Activated CD4-positive, alpha-beta T cell treated with anti-CD3 and anti-CD28 coated beads, Interleukin-2, Interleukin-4, amounts not matched to agents 100 ng/mL and 50 ng/mL, durations not matched to agents 16 hours and 8 hours (primary cell): ENCODE results near the gene CABCOCO1.

Source experiments
- DNase-seq: peaks from one replicate; pipeline ENCODE4 v3.0.0-alpha.2; 2020; ENCODE audit warnings: low spot score

Gene CABCOCO1

DNA sequence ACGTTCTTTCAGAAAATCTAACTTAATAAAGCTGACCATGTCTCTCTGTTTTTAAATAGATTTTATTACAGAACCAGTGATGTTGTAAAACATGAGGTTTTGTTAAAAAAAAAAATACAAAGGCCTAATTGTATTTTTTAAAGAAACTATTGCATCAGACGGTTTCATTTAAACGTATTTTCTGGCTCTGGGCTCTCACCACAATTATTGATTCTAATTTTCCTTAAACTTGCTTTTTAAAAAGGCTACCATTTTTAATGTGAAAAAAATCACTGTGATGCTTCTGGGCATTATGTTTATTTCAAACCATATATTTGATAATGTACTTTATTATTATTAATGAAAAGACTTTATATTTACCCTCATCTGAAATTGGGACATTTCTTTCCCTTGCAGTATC lies 94.3 kb downstream of the CABCOCO1 start:
- DNase-seq = no peak

- DNase-seq = no peak
Observed at GRCh38 chr10:61757525-61758397, 95.0 kb downstream of the CABCOCO1 start.

- DNase-seq = no peak
Observed at GRCh38 chr10:61758433-61758832, 95.7 kb downstream of the CABCOCO1 start.

- DNase-seq = no peak
Observed at GRCh38 chr10:61759751-61760150, 97.0 kb downstream of the CABCOCO1 start.

DNA sequence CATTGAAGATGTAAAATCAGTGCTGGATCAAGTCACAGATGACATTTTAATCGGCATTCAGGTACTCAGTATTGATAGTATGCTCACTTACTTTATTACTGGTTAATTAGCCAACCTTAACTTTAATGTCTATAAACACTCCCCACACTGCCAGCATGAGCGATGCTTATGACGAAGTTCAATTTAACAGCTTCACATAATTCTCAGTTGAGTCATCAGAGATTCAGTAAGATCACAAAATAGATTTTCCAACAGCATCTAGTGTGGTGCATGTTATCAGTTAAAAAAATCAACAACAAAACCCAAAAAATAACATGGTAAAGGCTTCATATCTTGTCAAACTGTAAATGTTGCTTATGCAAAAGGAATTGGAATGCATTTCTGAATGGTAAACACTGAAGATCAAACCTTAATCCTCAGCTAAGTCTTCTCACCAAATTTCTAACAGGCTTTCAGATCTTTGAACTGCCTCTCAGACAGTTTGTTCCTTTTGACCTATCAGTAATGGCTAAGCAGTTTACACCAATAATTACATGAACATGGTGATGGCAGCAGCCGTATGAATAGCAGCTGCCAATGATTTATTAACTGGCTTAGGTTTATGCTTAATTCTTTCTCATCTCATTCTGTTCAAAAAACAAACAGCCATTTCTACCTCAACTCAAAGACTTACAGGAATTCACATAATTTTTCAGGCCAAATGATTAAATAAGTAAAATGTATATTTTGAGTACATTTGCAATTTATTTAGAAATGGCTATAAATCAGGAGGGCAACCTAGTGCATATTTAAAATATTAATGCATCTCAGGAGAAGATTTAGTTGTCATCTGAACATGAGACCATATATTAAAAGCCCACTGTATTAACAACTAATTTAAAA lies 98.5 kb downstream of the CABCOCO1 start:
- peak; percentile 15 for DNase-seq

DNA sequence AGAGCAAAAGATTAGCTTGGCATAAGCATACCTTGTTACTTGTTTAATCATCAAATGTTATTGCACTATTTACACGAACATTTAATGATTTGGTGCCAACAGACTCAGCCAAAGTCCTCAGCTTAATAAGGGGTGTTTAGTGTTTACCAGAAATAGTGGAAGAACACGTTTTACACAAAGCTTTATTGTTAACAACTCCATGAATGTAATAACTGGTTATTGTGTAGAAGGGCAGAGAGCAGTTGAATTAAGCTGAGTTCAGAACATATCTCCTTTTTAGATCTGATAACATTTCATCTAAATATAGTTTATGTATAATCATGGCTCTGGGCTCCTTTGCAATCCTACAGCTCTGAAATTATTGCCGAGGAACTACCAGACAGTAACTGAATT lies 99.1 kb downstream of the CABCOCO1 start:
- DNase-seq = no peak

GRCh38 chr10:61763778-61764177 lies 101.0 kb downstream of the CABCOCO1 start:
- no peak for DNase-seq

GRCh38 chr10:61764486-61764885 lies 101.8 kb downstream of the CABCOCO1 start:
- DNase-seq = no peak

- no peak for DNase-seq
Observed at GRCh38 chr10:61765176-61766087, 102.7 kb downstream of the CABCOCO1 start.

GRCh38 chr10:61766927-61767326 lies 104.2 kb downstream of the CABCOCO1 start:
- no peak for DNase-seq

GRCh38 chr10:61774031-61774430 lies 111.3 kb downstream of the CABCOCO1 start:
- DNase-seq = no peak

GRCh38 chr10:61775111-61775510 lies 112.4 kb downstream of the CABCOCO1 start:
- no peak for DNase-seq

GRCh38 chr10:61776615-61777266 lies 114.0 kb downstream of the CABCOCO1 start:
- DNase-seq = no peak

GRCh38 chr10:61778137-61778536 lies 115.4 kb downstream of the CABCOCO1 start:
- DNase-seq = no peak

DNA sequence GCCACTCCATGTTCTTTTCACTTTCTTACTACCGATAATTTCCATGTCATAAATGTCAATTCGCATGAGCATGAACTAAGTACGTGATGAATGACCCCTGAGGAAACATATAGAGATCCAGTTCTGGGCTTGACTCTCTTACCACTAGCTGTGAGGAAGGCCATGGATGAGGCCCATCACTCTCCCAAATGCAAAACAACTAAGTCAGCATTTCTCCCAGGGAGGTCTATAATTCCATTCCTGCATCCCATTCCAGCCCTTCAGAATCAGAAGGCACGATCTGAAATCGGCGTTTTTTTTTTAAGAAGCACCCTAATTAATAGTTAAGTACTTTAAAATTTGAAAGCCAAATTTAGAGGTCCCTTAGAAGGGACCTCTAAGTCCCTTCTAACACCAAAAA lies 116.5 kb downstream of the CABCOCO1 start:
- DNase-seq = no peak

DNA sequence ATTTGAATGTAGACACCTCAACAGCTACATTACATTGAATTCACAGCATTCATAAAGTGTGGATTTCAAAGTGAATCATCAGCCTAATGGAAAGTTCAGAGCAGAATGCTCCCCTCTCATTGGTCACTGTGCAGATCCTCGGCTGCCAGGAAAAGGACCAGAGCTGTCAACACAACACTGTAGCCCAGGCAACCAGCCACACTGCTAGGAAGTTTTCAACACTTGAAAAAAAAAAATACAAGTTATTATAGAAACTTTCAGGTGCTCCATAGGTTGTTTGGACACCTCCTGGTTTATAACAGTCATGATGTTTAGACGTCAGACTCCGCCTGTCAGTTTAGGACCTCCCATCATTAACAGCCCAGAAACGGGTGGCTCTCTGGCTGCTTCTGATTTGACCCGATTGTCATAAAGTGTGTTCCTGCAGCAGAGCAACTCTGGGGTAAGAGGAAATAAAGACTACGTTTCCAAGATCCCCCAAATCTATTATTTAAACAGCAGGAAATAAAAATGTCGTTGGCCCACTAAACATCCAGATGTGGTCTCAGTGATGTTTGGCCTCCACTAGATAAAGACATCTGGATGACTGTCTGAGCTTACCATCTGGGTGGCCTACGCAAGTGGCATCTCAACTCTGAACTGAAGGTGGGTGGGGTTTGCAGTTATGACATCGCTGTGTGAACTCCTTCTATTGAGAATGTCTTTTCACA lies 117.4 kb downstream of the CABCOCO1 start:
- DNase-seq = peak; percentile 65

DNA sequence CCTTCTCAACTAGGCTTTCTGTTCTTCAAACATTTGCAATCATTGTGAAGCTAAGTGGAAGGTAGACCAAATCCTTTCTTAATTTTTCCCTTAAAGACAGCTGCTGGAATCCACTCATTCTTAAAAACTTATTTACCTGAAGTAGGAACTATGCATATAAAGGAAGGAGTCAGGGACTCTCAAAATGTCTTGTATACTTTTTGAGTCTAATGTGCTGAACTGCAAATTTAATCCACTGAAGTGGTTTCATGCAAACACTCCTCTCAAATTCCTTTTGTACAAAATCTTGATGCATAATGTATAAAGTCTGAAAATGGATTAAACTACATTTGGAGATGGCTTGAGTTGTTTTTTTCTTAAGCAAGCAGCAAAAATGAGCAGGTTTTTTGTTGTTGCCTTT lies 118.0 kb downstream of the CABCOCO1 start:
- no peak for DNase-seq

GRCh38 chr10:61781969-61782403 lies 119.3 kb downstream of the CABCOCO1 start:
- DNase-seq = peak; percentile 50

DNA sequence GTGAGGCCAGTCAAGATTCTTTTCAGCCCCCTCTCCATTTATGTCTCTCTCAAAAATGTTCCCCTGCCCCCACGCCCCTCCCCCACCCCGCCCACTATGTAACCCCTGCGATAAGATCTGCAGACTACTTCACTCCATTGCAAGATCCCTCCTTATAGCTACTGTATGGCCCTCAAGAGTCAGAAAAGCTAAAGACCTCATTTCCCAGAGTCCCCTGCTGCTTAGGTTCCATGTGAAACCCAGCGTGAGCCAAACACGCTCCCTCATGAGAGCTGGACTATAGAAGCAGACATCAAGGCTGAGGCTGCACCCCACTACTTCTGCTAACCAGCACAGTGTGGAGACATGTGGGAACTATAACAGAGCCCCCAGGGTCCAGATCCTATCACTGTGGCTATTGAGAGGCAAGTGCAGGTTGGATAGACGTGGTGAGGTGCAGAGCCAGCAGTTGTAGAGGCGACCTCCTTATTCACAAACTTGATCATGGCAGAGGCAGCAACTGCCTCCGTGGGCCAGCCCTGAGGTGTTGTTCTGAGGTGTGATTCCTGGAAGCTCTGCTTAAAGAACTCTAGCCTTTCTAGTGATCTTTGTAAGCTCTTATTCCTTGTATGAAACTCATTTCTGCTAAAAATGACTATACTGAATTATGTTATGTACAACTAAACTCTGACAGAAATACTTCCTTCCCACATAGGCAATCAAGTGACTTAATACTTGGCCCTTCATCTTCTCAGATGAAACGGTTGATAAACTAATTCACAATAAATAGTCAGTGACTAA lies 121.8 kb downstream of the CABCOCO1 start:
- DNase-seq = peak; percentile 84
